Measurements from ENCODE around the gene SLC2A3.
"Not testable (repeated sequence)": the region's sequence is repeated elsewhere in the genome, so short reads cannot be mapped to it uniquely, and the experiment has no call there.

SLC2A3 gene

GRCh38 chr12:7915661-7916403 is 20.2 kb downstream of the SLC2A3 start:
- DNase-seq (ENCODE audit: low spot score): no peak

GRCh38 chr12:7910106-7910505 is 25.9 kb downstream of the SLC2A3 start:
- DNase-seq (ENCODE audit: low spot score): not testable (repeated sequence)

GRCh38 chr12:7907009-7907408 is 29.0 kb downstream of the SLC2A3 start:
- DNase-seq (ENCODE audit: low spot score): no peak

- DNase-seq (ENCODE audit: low spot score): not testable (repeated sequence)
These were observed 29.7 kb downstream of the SLC2A3 start for GRCh38 chr12:7906303-7906702.

GRCh38 chr12:7905600-7906125 is 30.3 kb downstream of the SLC2A3 start:
- DNase-seq (ENCODE audit: low spot score): not testable (repeated sequence)

- DNase-seq (ENCODE audit: low spot score): no peak
These were observed 30.9 kb downstream of the SLC2A3 start for GRCh38 chr12:7905071-7905470.

GRCh38 chr12:7902416-7902815 is 33.6 kb downstream of the SLC2A3 start:
- DNase-seq (ENCODE audit: low spot score): not testable (repeated sequence)

- no peak for DNase-seq (ENCODE audit: low spot score)
These were observed 36.2 kb downstream of the SLC2A3 start for GRCh38 chr12:7899755-7900154.

- DNase-seq (ENCODE audit: low spot score): not testable (repeated sequence)
These were observed 39.3 kb downstream of the SLC2A3 start for GRCh38 chr12:7896726-7897125.

- DNase-seq (ENCODE audit: low spot score): no peak
These were observed 43.6 kb downstream of the SLC2A3 start for GRCh38 chr12:7892186-7892980.

GRCh38 chr12:7884689-7885088 is 51.3 kb downstream of the SLC2A3 start:
- DNase-seq (ENCODE audit: low spot score): no peak

GRCh38 chr12:7881736-7882120 is 54.3 kb downstream of the SLC2A3 start:
- not testable (repeated sequence) for DNase-seq (ENCODE audit: low spot score)

GRCh38 chr12:7880952-7881735 is 54.8 kb downstream of the SLC2A3 start:
- not testable (repeated sequence) for DNase-seq (ENCODE audit: low spot score)

GRCh38 chr12:7879246-7879645 is 56.7 kb downstream of the SLC2A3 start:
- DNase-seq (ENCODE audit: low spot score): no peak

GRCh38 chr12:7877420-7877819 is 58.6 kb downstream of the SLC2A3 start:
- DNase-seq (ENCODE audit: low spot score): no peak

GRCh38 chr12:7872566-7873319 is 63.2 kb downstream of the SLC2A3 start, which contains the start of gene SLC2A14:
Gene SLC2A14 (minus strand): TSS chr12:7872915. CDS start chr12:7869880, 3,035 bp downstream.
- DNase-seq (ENCODE audit: low spot score): no peak

GRCh38 chr12:7870335-7870734 is 65.7 kb downstream of the SLC2A3 start:
- DNase-seq (ENCODE audit: low spot score): no peak

All from left forelimb (tissue), 1 donor.